GM19395 (cell line): ENCODE results near the gene GDF11.

Experiments
- ATAC-seq: cut with Tn5 transposase; IDR thresholded peaks from one replicate; pipeline ENCODE4 v1.9.1; 2021; ENCODE audit warnings: mild to moderate bottlenecking, moderate library complexity; ENCODE audit not compliant: unreplicated experiment

Gene GDF11

DNA sequence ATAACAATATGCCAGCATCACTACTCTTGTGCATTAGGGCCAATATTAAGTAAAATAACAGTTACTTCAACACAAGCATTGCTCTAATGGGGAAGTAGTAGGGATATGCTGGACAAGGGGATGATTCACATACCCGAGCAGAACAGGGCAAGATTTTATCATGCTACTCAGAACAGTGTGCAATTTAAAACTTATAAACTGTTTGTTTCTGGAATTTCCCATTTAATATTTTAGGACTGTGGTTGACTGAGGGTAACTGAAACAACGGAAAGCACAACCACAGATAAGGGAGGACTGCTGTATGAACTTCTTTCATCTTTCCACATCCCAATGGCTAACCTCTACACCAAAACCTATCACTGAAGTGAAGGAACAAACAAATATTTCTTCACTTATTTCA, 37.8 kb downstream of the GDF11 start:
- no peak for ATAC-seq

- ATAC-seq, result no peak
Measured at GRCh38 chr12:55788546-55788945, 45.6 kb downstream of the GDF11 start.

GRCh38 chr12:55789171-55789570, 46.2 kb downstream of the GDF11 start:
- ATAC-seq, result no peak

DNA sequence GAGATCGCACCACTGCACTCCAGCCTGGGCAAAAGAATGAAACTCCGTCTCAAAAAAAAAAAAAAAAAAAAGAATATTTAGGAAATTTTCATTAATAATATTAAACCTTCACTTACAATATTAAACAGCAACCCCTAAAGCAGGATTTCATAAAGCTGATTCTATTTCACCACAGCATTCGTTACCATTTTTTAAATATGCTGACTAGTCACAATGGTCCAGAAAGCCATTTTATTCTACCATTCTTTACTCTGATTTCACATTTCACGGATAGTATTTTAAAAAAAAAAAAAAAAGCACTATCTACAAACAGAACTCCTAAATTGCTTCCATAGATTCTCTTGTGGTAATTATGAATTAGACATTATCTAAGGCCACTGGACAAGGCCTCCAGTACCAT, 47.0 kb downstream of the GDF11 start:
- ATAC-seq, result no peak

DNA sequence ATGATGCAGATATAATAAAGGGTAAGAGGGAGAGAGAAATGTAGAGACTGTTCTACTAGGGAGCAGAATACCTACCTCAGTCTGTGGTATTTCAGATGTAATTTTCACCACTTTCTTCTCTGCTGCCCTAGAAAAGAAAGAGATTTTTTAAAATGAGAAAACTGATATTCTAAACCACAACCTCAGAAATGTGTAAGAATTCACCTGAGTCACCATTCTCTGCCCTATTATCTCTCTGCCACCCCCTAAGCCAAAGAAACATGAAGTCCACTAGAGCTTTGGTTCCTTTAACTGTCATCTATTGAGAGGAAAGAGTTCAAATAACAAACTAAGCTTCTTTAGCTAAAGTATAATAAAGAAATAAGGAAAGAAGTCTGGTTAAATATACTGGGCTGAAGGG, 53.0 kb downstream of the GDF11 start:
- no peak for ATAC-seq

DNA sequence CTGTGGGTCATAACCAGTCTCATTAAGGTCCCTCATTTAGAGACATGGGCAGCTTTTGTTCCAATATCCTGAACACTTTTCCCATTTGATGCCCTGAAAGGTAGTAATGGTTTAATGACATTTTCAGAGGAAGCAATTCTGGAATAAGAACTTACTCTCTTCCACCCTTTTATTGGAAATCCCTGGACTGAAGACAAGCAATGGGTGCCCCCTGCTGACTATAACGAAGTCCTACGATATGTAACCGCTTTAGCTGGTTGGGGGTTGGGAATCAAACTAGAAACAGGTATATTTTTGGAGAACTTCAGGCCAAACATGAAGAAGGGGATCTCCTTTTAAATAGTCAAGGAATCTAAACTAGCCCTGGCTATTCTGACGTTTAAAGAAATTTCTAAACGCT, 54.1 kb downstream of the GDF11 start:
- no peak for ATAC-seq

GRCh38 chr12:55797550-55797949, 54.6 kb downstream of the GDF11 start:
- ATAC-seq, result no peak
